GM23338 (cell line): ENCODE results near the gene TEDC2. TPM values are rescaled to one million over a fixed set of nuclear protein-coding genes. Genes with fewer than 3 reads are reported as not detected.
A peak's percentile ranks its signal among the peaks of the same experiment; 100 is the strongest.

ENCODE experiments used
- ATAC-seq: fragments of 200-7000 bp; cut with Tn5 transposase; 3 replicates; pipeline ENCODE4 v1.9.1; 2020
- DNase-seq: peaks from one replicate; pipeline ENCODE4 v3.0.0-alpha.2; 2015; ENCODE audit warnings: low spot score
- H2AFZ ChIP-seq: fragments of 200-600 bp; sonication (generic); 2 replicates; pipeline ENCODE4 v1.8.0; 2016; ENCODE audit warnings: antibody characterized with exemption, mild to moderate bottlenecking, moderate library complexity
- H3F3A ChIP-seq: fragments of 200-600 bp; sonication (generic); replicated peaks from 2 replicates; pipeline ENCODE4 v1.8.0; 2017; ENCODE audit warnings: antibody characterized with exemption, mixed run types, low read depth
- H3K27ac ChIP-seq: fragments of 200-600 bp; sonication (generic); 2 replicates; pipeline ENCODE4 v1.6.1; 2016; ENCODE audit warnings: low read depth
- H3K27me3 ChIP-seq: fragments of 200-600 bp; sonication (generic); 2 replicates; pipeline ENCODE4 v1.8.0; 2016; ENCODE audit warnings: mild to moderate bottlenecking, mixed run types, moderate library complexity; ENCODE audit not compliant: insufficient read depth
- H3K36me3 ChIP-seq: fragments of 200-600 bp; sonication (generic); 2 replicates; pipeline ENCODE4 v1.8.0; 2016; ENCODE audit warnings: mild to moderate bottlenecking; ENCODE audit not compliant: insufficient read depth
- H3K4me1 ChIP-seq: fragments of 200-600 bp; sonication (generic); 2 replicates; pipeline ENCODE4 v1.8.0; 2016; ENCODE audit warnings: mild to moderate bottlenecking, moderate library complexity; ENCODE audit not compliant: insufficient read depth
- H3K4me2 ChIP-seq: fragments of 200-600 bp; sonication (generic); 2 replicates; pipeline ENCODE4 v1.7.1; 2017; ENCODE audit warnings: mixed run types
- H3K4me3 ChIP-seq: fragments of 200-600 bp; sonication (generic); 2 replicates; pipeline ENCODE4 v1.6.1; 2016; ENCODE audit warnings: mixed run types
- H3K79me2 ChIP-seq: fragments of 200-600 bp; sonication (generic); replicated peaks from 2 replicates; pipeline ENCODE4 v1.8.0; 2017; ENCODE audit warnings: mild to moderate bottlenecking; ENCODE audit not compliant: insufficient read depth
- H3K9me2 ChIP-seq: fragments of 200-600 bp; sonication (generic); 2 replicates; pipeline ENCODE4 v1.8.0; 2017; ENCODE audit not compliant: insufficient read depth
- H4K20me1 ChIP-seq: fragments of 200-600 bp; sonication (generic); replicated peaks from 2 replicates; pipeline ENCODE4 v1.8.0; 2017; ENCODE audit warnings: mild to moderate bottlenecking; ENCODE audit not compliant: insufficient read depth
- H3K27ac Mint-ChIP-seq: 2 replicates; pipeline ENCODE4 v1.8.0; 2020; ENCODE audit warnings: inconsistent platforms, mild to moderate bottlenecking, moderate library complexity, mixed read lengths
- H3K27me3 Mint-ChIP-seq: 3 replicates; pipeline ENCODE4 v1.8.0; 2022; ENCODE audit warnings: low read depth, mild to moderate bottlenecking, moderate library complexity, mixed read lengths, inconsistent platforms; ENCODE audit not compliant: insufficient read depth, poor library complexity
- H3K36me3 Mint-ChIP-seq: 3 replicates; pipeline ENCODE4 v1.8.0; 2021; ENCODE audit warnings: low read depth, mild to moderate bottlenecking, inconsistent platforms, moderate library complexity, mixed read lengths
- H3K4me1 Mint-ChIP-seq: 3 replicates; pipeline ENCODE4 v1.8.0; 2020; ENCODE audit warnings: mild to moderate bottlenecking, inconsistent platforms, mixed read lengths
- H3K4me3 Mint-ChIP-seq: 3 replicates; pipeline ENCODE4 v1.8.0; 2021; ENCODE audit warnings: moderate library complexity, mild to moderate bottlenecking, inconsistent platforms, mixed read lengths
- H3K9me3 Mint-ChIP-seq: 3 replicates; pipeline ENCODE4 v1.8.0; 2020; ENCODE audit warnings: moderate library complexity, mild to moderate bottlenecking, inconsistent platforms, mixed read lengths
- CTCF ChIP-seq, 2 experiments: fragments of 200-600 bp in 1 of 2; sonication (generic) in 1 of 2; conservative IDR thresholded peaks; 2 replicates each; pipeline versions ENCODE4 v1.5.1 to v1.6.1; 2016 to 2017; ENCODE audit warnings: antibody characterized with exemption in 2 of 2, low read depth in 2 of 2, mild to moderate bottlenecking in 2 of 2, moderate library complexity in 1 of 2
- NANOG ChIP-seq: IDR thresholded peaks from 2 replicates; pipeline ENCODE4 v1.6.1; 2016; ENCODE audit warnings: antibody characterized with exemption, borderline replicate concordance
- ZNF462 ChIP-seq: fragments of 250-450 bp; sonication (Bioruptor Pico); IDR thresholded peaks from 2 replicates; pipeline ENCODE4 v1.5.0; 2020; ENCODE audit warnings: mild to moderate bottlenecking, moderate library complexity
- polyA plus RNA-seq: library from polyadenylated mRNA; unstranded; fragments of >200 nt; fragmentation: Nextera tagmentation; extraction: Ambion mirVana; gene quantifications from 2 replicates; pipeline ENCODE4 v1.2.1, GENCODE V29; 2016
- total RNA-seq: library from RNA; depleted of rRNA; stranded (reverse); fragments of >200 nt; shearing (Covaris generic); gene quantifications from 2 replicates; pipeline ENCODE4 v1.2.3, GENCODE V29; 2014

TEDC2 gene
- total and polyA plus RNA-seq, 2 experiments from 2014 or later: 50.6 to 98.9 TPM

- Histone ChIP-seq H3K79me2 (no peaks in the 10 kb centered on the region), H3K4me1 (peaks cover 5% of the 10 kb centered on the region; the same call in 1 of the 2 replicates), H3K4me3 (no peak overlapping the region), H3K4me2 (no peak overlapping the region), H2AFZ (no peak overlapping the region), H3K27me3 (no peaks in the 10 kb centered on the region), H3K9me2 (no peaks in the 10 kb centered on the region), H3K27ac (no peak overlapping the region), H4K20me1 (peaks cover 10% of the 10 kb centered on the region; the same call in 1 of the 2 replicates), H3K36me3 (peaks cover 6% of the 10 kb centered on the region; the same call in 1 of the 2 replicates), H3F3A (peaks cover 18% of the 10 kb centered on the region; the same call in 1 of the 2 replicates)
- peaks cover 25% of the 10 kb centered on the region for H3K27me3 Mint-ChIP-seq
- DNase-seq (no peak), ATAC-seq (no peak)
- TF ChIP-seq CTCF (conservative IDR thresholded peaks at IDR 0.05; ENCODE audit: low read depth in 2 of 2) (0 out of 4 replicates have a peak, but pooled peaks of 1 of the 2 experiments have one; percentile 4), NANOG (no peak), ZNF462 (CRISPR knock-in tag) (no peak)
- H3K4me1 Mint-ChIP-seq: peaks cover 15% of the 10 kb centered on the region
- H3K27ac Mint-ChIP-seq: no peak overlapping the region
- peaks cover 56% of the 10 kb centered on the region for H3K36me3 Mint-ChIP-seq
- H3K9me3 Mint-ChIP-seq: no peaks in the 10 kb centered on the region
- H3K4me3 Mint-ChIP-seq: no peak overlapping the region
These were observed 4.6 kb upstream of the TEDC2 start for GRCh38 chr16:2455081-2455845.
